EH (cell line): ENCODE measurements around the gene PDZD4.
A peak's percentile ranks its signal among the peaks of the same experiment; 100 is the strongest.

Experiments
- DNase-seq: peaks from one replicate; pipeline ENCODE4 v3.0.0-alpha.2; 2015; ENCODE audit warnings: low read depth

Gene PDZD4, protein sequence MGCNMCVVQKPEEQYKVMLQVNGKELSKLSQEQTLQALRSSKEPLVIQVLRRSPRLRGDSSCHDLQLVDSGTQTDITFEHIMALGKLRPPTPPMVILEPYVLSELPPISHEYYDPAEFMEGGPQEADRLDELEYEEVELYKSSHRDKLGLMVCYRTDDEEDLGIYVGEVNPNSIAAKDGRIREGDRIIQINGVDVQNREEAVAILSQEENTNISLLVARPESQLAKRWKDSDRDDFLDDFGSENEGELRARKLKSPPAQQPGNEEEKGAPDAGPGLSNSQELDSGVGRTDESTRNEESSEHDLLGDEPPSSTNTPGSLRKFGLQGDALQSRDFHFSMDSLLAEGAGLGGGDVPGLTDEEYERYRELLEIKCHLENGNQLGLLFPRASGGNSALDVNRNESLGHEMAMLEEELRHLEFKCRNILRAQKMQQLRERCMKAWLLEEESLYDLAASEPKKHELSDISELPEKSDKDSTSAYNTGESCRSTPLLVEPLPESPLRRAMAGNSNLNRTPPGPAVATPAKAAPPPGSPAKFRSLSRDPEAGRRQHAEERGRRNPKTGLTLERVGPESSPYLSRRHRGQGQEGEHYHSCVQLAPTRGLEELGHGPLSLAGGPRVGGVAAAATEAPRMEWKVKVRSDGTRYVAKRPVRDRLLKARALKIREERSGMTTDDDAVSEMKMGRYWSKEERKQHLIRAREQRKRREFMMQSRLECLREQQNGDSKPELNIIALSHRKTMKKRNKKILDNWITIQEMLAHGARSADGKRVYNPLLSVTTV

DNA sequence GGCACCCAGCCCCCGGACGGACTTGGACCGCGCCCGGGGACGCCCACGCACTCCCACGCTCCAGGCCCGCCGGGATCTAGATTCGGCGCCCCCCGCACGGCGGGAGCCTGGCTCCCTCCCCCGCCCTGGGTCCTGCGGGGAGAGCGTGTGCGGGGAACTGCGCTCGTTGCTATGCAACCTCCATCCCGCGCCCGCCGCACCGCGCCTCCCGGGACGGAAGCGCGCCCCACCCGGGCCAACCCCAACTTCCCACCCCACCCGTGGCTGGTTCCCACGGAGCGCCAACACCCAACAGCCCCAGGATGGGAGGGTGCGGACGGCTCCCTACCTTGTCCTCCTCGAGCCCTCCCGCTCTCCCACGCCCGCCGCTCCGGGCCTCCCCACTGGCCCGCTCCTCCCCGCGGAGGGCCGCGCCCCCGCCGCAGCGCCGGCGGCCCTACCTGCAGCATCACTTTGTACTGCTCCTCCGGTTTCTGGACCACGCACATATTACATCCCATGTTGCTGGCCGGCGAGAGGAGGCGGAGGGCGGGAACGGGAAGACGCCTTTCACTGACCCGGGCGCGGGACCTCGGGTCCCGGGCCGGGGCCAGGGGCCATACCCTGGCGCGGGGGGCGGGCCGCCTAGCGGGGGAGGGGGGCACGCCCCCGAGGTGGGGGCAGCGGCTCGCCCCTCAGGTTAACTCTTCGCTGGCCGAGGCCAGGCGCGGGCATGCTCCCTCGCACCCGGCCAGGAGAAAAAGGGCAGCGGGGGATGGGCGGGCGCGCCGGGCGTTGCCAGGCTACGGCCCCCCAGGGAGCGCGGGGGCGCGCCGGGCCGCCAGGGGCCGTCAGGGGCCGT lies at the start of gene PDZD4:
Gene PDZD4, minus strand, starts transcription at position 746 of the 841 bp plus-strand sequence. Its CDS starts 246 bp downstream, at position 500.
- DNase-seq, result no peak

DNA sequence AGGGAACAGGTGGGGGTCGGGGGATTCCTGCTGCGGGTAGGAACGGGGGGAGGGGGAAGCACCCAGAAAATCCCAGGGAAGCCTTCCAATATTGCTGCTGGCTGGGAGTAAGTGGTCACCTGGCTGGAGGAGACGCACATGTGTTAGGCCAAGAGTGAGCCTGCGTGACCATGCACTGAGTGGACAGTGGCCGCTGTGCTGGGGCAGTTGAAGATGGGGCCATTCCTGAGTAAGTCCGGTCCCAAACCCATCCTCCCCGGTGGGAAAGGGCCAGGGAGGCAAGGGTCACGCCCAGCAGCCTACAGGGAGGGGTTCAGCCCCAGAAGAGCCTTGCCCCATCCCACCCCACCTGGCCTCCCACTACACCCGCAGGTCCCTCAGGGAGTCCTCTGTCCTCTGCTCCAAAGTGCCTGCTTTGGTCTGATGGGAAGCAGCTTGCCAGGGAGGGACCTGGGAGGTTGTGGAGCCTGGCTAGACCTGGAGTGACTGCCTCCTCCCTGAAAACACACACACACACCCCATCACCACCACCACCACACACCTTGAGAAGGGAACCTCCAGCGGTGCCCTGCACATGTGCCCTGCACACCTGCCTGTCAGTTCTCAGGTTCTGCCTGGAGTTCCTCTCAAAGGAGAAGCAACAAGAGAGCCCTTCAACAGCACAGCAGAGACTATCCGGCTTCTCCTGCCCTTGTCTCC lies 49.5 kb upstream of the PDZD4 start:
- no peak for DNase-seq

DNA sequence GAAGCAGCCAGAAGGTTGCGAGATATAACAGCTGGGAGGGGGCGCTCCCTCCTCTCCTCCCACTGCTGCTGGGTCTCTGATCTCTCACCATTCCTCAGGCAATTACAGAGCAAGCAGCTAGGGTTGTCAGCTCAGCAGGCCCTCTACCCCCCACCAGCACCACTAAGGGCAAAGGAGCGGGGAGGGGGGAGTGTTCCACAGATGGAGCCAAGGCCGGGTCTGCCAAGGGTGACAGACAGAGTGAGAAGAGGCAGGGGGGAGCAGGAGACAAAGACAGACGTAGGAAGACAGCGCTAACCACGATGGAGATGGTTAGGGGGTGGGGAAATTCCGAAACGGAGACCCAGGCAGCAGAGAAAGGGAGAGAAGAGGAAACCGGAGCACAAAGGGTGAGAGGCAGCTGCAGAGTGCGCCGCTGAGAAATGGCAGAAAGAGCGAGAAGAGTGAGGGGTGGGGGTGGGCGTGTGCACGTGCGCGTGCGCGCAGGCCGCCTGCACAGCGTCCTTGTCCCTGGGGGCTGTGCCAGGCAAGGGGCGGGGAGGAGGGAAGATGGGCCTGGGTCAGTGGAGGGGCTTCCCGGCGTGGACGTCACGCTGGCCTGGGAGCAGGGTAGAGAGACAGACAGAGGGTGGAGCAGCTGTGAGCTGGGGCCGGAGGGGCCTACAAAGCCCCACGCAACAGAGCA lies 48.8 kb upstream of the PDZD4 start:
- DNase-seq, result no peak

DNA sequence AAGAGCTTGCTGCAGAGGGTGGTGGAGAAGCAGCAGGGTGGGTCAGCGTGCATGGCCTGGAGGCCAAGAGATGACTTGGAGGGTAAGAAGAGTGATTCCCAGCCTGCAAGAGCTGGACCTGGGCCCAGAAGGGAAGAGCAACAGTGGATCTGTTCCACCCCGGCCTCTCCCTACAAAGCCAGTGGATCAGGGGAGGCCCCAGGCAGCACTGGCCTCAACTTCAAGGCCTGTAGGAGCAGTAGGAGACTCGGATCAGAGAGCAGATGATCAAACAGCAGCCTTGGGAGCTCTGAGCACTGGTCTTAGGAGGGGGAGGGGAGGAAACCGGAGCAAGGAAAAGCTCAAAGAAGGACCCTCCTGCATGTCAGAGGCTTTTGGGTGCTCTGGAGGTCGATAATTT lies 48.0 kb upstream of the PDZD4 start:
- no peak for DNase-seq

DNA sequence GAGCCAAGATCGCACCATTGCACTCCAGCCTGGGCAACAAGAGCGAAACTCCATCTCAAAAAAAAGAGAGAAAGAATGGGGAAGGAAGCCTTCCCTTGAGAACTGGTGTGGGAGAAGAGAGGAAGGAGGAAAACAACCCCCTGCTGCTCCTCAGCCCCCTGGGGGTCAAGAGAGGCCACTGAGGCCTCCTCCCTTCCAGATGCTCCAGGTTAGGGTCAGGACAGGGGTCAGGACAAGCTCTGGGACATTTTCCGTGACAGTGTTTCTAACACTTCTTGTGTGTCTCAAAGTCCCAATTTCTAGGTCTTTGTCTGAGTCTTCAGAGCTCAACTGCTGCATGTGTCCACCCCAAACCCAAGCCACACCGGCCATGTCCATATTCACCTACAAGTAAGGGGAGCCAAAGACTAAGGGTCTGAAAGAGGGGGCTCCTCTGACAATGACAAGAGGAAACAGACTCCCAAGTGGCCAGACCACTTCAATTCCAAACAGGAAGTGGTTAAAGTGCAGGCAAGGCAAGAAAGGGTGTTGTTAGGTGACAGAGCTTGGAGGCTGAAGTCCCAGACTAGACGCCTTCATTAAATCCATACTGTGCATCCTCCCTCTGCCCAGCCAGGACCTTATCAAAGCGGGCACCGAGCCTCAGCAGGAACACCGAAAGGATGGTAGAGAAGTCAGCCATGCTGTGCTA lies 47.4 kb upstream of the PDZD4 start:
- no peak for DNase-seq

DNA sequence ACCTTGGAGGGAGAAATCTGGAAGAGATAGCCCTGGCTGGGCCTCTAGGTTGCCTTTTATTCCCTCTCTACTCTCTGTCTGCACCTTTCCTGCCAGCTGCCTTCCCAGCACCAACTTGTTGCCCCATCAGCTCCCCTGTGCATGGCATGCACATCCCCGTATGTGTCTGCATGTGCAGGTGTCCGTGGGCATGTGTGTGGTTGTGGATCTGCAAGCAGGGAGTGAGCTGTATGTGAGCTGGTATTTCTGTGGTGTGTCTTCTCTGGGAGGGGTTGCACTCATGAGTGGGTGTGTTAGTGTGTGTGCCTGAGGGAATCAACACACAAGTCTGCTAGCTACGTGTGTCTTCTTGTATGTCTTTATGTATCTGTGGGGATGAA lies 45.8 kb upstream of the PDZD4 start:
- DNase-seq, result no peak

DNA sequence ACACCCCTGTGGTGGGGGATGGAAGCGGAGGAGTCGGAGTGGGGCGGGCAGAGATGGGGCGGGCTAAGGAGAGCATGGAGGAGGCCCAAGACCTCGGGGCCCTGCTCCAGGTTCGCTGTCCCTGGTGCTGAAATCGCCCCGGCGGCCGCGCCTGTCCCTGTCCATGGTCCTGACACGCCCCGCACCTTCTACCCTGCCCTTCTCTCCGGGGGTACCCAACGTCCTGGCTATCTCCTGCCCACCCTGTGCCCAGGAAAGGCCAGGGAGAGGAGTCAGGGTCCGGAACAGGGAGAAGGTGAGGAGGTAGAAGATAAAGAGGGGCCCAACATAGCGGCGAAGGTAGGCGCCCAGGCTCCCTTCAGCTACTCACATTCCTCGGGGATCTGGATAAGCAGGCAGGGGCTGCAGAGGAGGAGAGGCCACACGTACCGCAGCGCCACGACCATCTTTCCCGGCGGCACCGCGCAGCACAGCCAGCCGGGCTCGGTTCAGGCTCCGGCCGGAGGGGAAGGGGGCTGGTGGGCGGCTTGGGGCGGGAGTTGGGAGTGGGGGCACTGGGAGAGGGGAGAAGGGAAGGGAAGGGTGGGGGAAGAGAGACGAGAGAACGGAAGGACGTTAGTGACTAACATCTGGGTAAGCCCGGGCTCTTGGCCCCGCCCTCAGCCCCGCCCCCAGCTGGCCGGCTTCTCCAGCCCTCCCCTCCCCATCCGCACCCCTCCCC lies 45.2 kb upstream of the PDZD4 start:
- peak; percentile 47 for DNase-seq

DNA sequence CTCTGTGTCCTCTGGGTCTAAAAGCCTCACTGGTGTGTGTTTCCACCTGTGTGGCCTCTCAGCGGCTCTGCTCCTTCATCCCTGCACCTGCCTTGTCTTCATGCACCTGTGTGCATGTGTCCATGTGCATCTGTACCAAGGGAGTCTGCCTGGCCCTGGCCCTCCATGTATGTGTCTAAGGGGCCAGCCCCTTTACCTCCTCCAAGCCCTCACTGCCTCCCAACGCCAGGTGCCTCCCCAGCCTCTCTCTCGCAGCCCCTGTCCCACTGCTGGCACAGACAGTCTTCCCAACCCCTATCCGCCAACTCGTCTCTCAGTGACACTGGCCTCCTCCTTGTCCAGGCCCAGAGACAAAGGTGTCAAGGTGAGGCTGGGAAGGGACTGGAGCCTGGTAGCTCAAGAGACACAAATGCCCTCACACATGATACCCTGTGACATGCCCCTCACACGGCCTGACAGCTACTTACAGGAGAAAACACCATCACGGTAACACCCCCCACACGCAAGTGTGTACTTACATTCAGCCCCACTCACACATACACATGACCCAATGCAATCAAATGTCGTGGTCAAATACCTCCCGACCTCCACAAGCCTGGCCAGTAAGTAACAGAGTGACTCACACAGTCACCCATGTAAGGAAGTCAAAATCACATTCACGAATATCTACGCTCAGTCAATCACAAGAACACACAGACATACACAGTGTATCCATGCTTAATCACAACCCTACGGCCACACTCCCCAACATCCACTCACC lies 44.2 kb upstream of the PDZD4 start:
- DNase-seq, result peak; percentile 13

DNA sequence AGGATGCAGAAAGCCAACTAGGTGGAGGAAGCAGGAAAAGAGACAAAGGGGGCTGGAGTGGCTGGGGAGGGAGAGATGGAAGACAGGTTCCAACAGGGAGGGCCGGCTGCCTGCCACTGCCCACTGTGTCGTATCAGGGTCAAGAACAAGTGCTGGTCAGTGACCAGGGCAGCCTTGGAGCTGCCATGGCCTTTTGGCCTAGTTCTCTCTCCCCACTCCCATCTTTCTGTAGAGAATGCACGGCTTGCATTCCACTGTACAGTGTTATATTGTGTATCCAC lies 43.7 kb upstream of the PDZD4 start:
- DNase-seq, result no peak

DNA sequence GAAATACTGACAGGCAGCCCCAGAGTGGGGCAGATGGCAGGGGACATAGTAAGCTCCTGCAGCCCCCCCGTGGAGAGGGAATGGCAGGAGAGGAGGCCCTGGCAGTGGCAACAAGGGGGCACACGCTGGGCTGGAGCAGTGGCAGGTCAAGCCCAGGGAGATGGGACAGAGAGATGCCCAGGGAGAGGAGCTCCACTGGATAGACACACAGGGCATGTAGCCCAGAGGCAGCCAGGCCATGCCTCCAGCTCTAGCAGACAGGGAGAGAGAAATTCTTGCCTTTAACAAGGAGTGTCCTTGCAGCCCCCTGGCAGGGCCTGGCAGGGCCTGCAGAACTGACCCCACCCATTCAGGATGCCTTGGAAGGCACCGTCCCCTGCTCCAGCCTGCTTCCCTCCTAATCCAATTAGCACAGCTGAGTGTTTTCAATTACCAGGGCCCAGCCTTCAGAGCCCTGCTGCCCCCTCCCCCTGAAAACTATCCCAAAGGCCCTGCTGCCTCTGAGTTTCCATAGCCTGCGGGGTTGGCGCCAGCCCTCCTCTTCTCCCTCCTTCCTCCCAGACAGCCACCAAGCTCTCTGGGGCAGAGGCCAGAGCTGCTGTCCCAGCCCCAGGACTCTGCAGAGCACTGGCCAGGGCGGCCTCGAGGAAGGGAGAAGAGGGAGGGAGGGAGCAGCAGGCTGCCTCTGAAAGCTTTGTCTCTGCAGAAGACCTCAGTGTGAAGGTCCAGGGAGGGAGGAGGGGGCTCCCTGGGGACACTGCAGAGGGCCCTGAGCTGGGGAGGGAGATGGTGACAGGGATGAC lies 43.1 kb upstream of the PDZD4 start:
- DNase-seq, result no peak

DNA sequence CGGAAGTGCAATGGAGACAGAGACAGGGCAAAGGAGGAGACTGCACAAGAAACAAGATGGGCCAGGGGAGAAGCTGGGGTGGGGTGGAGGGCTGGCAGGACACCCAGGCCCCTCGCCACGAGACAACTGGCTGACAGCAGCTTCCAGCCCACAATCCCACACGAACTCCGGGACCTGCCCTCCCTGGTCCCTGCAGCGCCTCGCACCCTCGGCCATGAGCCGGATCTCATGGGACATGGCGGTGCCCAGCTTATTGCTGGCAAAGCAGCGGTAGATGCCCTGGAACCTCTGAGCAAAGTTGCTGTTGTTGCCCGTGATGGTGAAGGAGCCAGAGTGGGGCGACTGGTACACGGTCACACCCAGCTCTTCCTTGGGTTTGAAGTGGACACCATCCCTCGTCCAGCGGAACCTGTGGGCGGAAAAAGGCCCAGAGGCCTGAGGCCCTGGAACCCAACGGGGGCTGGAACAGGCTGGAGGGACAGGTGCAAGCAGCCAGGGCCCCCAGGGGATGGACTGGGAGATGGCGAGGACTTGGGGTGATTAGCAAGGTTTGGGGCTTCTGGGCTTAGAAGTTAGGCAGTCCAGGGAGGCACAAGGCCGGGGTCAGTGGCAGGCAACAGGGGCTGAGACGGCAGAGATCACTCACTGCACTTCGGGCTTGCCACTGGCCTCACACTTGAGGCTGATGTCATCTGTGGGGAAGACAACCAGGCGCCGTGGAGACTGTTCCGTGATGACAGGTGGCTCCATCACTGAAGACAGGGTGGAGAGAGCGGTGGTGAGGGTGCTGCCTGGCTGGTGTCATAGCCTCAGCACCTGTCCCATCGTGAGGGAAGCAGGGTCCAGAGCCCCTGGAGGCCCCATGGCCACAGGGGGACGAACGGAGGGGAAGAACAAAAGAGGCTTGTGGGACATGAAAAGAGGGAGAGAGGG lies 41.9 kb upstream of the PDZD4 start:
- no peak for DNase-seq

DNA sequence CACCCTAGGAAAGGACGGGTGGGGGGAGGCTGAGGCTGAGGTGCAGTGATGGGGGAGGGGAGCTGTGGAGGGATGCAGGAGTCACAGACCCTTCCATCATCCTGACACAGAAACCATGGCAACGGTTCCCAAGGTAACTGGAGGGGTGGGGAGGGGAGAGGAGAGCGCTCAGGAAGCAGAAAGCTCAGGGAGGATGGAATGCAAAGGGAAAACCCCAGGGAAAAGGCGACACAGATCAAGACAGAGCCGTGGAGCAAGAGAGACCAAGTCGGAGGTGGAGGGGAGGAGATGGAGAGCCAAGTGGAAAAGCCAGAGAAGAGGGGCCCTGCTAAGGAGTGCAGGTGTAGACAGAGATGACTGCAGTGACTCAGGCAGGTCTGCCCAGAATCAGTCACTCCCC lies 41.1 kb upstream of the PDZD4 start:
- no peak for DNase-seq

DNA sequence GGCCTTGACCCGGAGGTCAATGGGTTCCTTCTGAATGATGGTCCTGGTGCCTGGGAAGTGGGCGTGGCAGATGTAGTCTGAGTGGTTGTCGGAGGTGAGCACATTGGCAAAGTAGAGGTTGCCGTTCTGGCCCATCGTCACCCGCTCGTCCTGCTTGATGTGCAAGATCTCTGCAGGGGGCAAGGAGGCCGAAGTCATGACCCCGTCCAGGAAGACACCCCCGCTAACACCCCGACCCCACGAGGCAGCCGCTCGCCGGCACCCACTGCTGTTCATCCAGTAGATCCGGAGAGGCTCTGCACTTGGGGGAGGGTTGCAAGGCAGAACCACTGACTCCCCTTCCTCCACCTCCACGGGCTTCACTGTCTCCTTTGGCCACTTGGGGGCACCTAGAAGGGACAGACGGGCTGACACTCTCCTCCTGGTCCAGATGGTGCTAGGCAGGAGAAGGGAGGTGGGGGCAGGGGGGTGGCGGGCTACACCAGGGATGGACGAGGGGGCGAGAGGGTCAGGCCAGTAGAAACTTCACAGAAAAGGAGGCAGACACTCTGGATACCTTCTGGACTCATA lies 40.5 kb upstream of the PDZD4 start:
- no peak for DNase-seq

DNA sequence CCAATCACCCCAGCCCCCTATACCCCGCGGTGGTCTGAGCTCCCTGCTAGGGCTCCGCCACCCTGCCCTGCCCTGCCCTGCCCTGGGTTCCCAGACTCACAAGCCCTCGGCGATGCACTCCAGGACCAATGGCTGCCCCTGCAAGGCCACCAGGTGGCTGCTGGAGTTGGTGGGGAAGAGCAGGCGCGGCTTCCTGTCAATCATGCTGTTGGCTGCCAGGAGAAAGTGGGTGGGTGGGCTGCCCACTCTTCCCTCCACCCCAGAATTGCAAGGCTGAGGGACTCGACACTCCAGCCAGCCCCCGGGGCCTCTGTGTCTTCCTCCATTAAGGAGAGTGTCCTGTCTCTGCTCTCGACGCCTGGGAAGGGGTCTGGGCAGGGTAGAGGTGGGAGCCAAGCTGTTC lies 39.9 kb upstream of the PDZD4 start:
- no peak for DNase-seq

DNA sequence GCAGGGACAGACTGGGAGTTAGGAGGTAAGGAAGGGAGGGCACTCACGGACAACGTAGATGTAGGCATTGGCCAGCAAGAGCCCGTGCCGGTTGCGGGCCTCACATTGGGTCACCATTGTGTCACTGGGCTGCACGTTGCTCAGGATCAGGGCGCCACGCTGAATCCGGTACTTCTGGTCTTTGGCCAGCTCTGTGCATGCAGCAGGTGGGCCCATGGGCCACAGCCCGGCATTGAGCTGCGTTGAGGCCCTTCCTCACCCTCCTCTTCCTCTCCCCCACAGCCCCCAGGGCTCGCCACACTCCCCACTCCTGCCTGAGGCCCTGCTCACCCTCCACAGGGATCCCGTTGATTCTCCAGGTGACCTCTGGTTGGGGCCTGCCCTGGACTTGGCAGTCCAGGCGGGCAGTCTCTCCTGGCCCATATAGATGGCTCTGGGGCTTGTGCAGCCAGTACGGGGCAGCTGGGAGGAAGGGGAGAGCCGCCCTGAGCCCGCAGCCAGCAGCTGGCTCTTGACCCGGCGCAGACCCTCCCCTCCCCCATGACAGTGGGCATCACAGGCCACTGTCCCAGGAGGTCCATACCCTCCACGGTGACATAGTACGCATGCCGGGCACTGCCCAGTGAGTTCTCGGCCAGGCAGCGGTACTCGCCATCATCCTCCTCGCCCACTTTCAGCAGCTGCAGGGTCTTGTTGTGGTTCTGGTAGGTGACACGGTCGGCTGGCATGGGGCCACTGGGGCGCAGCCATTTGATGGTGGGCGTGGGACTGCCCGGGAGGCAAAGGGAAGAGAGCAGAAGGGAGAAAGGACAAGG lies 39.3 kb upstream of the PDZD4 start:
- DNase-seq, result no peak
